Activated T-cell treated with anti-CD3 and anti-CD28 coated beads for 4 hours (primary cell): Measurements from ENCODE around the gene CRABP1.
"Not testable (repeated sequence)": the region's sequence is repeated elsewhere in the genome, so short reads cannot be mapped to it uniquely, and the experiment has no call there.

ENCODE experiments used
- DNase-seq: peaks from one replicate; pipeline ENCODE4 v3.0.0-alpha.2; 2020

Gene CRABP1

DNA sequence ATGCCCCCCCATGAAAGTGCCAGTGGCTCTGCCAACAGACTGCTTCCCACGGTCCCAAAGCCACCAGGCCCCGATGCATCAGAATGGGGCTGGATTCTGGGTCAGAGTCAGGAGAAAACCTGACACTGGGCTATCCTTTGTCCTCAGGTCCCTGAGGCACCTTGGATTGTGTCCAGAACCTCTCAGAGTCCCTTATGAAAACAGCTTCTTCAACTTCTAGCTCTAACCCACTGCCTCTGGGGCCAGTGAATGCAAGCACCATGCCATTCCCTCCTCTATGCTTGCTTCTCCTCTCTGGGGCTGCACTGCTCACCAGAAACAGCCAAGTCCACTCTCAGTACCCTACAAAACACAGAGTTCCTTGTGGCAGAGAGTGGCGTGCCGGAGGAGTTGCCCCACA is 9.9 kb downstream of the CRABP1 start:
- no peak for DNase-seq

DNA sequence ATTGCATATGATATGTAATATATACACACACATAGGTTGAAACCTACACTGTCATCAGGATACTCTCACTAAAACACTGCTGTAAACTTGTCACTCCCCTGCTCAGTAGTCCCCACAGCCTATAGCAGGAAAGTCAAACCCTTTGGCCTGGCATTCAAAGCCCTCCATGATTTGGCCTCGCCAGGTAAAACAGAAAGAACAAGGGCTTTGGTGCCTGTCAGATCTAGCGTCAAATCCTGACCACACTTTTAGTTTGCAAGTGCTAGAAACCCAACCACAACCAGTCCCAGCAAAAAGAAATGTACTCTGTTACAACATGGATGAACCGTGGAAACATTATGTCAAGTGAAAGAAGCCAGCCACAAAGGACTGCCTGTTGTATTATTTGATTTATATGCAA is 11.4 kb downstream of the CRABP1 start:
- DNase-seq, result no peak

DNA sequence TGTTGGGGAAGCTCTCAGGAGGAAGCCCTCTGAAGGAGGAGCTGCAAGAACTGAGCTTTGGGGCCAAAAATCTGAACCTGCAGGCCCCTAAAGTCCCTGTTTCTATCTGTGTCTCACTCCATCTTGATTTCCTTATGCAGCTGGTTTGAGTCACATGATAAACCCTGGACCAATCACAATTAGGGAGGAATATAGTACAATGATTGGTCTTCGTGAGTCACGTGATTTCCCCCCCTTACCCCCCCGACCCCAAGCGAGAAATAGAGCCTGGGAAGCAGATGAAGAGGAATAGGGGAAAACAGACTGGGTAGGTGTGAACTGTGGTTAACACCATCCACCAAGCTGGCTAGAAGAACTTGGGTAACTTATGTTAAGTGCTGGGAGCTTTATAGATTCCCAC is 12.9 kb downstream of the CRABP1 start:
- DNase-seq, result no peak

DNA sequence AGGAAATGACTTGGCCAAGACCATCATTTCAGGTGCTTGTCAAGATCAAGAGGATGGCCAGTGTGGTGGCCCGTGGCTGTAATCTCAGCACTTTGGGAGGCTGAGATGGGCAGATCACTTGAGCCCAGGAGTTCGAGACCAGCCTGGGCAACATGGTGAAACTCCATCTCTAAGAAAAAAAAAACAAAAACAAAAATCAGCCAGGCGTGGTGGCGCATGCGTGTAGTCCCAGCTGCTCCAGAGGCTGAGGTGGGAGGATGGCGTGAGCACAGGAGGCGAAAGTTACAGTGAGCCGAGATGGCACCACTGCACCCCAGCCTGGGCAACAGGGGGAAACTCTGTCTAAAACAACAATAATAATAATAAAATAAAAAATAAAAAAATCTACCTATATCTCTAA is 15.0 kb downstream of the CRABP1 start:
- DNase-seq, result no peak

DNA sequence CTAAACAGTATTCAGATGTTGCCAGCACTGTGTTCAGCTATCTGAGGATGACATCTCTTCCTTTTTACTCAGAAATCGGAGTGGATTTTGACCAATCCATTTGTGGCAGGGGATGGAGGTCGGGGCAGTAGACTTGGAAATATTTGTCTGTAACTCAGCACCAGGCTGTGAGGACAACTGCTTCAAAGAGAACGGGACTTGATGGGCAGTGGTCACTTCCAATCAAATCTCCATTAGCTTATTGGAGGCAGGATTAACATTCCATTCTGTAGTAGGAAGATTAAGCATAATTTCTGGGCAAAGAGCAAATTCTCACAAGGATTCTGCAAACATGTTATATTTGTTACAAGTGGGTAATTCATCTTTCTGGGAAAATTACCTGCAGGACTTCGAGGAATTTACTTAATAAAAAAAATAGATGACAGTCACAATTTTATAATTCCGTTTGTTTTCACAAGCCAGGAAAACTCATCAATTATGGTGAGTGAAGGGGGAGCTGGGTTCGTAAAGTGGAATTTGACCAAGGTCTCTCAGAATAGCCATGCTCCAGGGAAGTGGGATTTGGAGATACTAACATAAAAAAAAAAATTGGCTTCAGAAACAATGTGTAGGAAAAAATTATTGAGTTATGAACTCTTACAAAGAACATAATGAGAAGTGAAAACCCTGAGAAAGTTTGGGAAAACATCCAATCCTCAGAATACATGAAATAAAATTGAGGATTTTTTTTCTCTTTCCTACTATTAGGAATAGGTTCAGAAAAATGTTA is 18.1 kb downstream of the CRABP1 start:
- no peak for DNase-seq

DNA sequence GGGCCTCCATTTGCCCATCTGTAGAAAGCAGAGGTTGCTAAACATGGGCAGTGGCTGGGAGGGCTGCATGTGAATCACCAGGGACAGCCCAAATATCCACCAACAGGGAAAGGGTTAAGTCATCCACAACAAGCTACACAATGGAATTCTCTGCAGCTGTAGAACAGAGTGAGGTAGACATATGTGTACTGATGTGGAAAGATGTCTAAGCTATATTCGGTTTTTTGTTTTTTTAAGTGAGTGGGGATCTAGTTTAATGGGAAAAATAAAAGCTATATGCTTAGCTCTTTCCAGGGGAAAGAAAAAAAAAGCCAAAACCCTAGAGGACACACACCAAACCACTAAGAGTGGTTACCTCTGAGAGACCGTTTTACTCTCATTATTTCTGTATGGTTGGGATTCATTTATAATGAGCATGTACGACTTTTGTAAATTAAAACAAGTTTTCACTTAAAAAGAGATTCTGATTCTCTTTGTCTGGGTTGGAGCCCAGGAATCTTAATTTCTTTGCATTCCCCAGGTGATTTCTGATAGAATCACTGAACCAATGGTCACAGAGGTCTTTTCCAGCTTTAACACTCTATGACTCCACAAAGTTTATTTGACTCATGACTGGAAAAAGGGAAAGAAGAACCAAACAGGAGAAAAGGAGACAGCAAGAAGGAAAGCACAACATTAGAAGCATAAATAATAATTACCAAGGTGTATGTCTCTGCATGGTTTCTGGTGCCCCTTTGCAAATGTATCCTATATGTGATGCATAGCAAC is 19.1 kb downstream of the CRABP1 start:
- no peak for DNase-seq

DNA sequence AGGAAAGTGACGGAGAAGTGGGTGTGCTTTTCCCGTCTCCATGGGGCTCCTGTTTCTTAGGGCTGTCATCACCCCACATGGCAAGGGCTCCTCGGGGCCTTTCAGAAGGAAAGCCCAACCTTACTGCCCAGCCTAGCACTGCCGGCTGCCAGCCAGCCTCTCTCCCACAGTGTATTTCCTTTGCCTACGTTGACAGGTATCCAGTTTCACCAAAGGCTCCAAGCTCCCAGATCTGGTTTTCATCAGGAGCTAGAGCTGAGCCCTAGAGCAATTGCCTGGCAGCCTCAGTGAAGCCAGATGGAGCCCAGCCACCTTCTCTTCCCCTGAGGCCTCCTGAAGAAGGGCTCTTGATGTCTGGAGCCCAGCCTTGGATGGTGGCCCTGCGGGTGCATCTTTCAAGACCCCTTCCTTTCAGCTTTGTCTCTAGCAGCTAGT is 20.2 kb downstream of the CRABP1 start:
- DNase-seq, result no peak

DNA sequence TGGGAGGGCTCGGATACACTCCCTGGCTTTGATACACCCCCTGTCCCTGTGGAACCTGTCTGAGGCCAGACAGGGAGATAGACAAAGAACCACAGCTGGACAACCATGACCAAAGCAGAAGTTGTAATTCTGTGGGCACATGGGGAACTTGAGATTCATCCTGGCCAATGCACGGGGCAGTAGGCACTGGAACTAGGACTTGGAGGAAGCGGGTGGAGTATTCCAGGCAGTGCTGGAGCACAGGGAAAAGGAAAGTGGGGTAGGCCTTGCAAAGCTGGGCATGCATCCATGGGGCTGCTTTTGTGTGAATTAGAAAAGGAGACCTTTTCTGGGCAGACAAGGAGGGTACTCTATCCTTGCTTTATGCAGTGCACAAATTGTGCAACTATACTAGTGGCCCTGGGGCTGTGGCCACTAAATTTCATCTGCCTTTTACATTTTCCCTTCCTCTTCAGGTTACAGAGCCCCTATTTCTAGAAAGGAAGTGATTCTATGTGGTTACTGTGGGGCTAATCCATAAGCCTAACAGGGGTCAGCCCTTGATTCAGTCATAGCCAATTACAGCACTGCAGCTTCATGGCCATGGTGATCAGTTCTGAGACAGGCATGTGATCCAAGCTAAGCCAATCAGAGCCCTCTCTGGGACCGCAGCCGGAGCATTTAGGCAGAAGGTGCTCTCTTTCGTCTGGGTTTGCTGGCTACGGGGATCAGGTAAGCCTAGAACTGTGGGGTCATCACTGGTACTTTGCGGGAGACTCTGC is 21.0 kb downstream of the CRABP1 start:
- DNase-seq, result no peak

DNA sequence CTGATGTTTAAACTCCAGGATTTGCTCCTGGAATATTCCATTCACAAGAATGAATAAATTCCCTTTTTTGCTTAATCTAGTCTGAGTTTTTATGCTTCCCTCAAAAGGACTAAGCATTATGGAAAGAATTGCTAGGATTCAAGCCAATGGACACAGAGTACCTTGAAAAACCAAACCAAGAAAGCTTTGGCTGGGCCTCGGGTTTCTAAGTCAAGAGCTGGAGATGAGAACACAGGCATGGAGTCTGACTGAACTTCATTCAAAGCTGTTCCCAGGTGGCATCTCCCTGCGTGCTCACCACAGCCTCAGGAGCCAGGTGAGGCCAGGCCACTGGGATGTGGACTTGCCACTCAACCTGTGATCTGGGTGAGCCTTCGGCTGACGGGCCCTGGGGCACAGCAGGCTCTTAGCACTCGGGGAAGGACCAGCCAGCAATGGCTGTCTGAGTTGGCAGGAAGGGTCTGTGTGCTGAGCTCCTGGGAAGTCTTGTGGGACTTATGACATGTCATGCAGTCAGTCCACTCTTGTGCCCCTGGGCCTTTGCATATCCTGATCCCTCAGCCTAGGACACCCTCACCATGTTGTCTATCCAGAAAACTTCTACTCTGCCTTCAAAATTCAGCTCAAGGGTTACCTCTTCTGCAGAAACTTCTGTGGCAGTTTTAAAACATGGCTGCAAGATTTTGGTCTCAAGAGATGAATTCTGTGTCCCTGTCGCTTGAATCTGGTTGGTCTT is 21.8 kb downstream of the CRABP1 start:
- DNase-seq, result no peak

DNA sequence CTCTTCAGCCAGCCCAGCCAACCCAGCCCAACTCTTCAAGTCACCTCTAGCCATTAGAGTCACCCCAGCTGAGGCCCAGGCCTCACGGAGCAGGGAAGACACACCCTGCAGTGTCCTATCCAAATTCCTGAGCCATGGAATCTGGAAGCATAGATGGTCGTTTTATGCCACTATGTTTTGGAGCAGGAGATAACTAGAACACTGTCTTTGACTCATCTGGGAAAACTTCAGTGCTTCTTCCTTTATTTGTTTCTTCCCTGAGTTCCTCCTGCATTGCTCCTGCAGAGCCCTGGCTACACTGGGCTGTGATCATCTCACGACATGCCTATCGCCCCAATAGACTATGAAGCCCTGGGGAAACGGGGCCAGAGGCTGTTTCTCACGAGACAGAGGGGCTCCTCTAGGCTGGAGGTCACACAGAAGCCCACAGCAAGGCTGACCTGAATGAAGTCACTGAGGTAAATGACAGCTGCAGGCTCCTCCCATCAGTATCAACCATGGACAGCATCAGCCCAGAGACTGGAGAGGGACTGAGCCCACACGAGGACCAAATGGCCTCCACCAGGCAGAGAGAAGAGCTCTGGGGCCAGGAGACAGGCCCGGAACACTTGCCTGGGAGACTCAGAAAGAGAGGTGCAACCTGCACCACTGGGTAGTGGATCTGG is 22.7 kb downstream of the CRABP1 start:
- DNase-seq, result no peak

DNA sequence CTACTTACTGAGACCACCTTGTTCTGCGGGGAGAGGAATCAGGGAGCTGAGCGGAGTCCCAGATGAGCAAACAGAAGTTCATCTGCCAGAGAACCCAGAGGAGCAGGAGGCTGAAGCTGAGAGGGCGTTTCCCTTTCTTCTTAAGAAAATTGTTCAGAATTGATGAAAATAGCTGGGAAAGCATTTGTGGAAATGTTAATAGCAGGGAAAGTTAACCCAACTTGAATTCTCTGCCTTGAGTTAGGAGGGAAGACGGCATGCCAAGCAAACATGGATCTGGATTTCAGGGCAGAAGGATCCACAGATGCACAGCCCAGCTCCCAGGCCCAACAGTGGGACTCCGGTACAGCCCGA is 23.2 kb downstream of the CRABP1 start:
- no peak for DNase-seq

DNA sequence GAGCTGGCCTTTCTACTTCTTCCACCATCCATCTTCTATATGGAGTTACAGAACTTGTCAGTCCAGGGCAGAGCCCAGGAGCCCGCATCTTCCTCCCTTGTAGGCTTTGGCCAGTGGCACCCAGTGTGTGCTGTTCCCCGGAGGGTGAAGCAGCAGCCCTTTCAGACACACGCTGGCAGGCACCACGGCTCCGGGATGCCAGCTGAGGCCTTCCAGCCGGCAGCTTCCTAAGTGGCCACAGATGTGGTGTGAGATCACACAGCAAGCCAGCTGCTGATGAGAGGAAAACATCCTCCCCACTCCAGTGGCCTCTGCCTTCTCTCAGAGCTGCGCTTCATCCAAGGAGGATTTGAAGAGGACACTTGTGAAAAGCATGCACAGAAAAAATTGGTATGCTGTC is 24.1 kb downstream of the CRABP1 start:
- DNase-seq, result no peak

DNA sequence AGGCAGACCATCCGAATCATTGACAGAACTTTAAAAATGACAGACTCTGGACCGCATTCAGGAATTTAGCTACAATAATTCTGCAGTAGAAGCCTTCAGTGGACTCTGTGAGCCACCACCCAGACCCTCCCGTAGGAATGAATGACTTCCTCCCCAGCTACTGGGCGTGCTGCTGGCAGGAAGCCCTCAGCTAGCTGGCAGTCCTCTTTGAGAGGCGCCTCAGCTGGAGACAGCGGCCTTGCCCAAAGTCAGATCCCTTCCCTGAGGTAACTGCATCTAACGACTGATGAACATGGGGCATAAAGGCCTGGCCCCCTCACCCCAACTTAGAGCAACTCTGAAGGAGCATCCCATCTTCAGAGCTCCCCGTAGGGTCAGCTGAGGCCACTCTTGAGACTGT is 25.8 kb downstream of the CRABP1 start:
- no peak for DNase-seq

DNA sequence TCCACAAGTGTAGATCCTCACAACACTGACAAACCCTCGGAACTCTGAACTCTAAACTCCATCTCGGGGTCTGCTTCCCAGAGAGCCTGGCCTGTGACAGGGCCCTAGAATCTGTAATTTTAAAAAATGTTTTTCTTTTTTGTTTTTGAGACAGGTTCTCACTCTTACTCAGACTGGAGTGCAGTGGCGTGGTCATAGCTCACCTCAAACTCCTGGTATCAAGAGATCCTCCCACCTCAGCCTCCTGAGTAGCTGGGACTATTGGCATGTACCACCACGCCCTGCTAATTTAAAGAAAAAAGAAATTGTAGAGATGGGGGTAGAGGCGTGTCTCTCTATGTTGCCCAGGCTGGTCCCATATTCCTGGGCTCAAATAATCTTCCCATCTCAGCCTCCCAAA is 26.2 kb downstream of the CRABP1 start:
- DNase-seq, result no peak

DNA sequence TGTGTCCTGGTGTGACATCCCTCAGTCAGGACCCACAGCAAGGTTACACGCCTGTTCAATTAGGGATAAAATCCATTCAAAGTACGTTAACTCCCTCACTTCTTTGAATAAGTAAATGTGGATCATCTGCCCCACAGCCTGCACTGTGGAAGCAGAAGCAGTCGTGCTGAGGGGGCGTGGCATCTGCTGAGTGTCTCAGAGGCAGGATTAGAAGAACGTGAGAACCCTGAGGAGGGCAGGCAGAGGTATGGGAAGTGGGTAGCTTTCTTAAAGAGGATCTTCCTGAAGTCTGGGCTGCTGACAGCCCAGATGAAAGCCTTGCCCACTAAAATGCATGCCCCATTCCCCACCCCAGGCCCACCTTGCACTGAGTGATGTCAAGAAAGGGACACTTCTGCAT is 28.5 kb downstream of the CRABP1 start:
- no peak for DNase-seq

DNA sequence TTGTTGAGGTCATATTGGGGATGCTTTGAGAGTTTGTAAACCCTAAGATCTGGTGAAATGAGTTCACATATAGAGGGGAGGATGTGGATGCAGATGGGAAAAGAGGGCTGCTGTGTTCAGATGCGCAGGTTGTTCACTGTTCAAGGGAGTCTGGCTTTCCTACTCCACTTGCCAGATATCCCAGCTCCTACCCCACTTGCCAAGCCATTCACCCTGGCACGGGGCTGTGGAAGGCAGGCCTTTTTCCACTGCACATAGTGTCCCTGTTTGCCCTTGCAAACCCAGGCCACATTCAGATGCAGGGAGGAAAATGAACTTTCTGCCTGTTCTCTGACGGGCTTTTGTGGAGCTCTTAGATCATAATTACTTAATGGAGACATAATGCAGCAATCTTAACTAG is 29.0 kb downstream of the CRABP1 start:
- DNase-seq, result no peak

DNA sequence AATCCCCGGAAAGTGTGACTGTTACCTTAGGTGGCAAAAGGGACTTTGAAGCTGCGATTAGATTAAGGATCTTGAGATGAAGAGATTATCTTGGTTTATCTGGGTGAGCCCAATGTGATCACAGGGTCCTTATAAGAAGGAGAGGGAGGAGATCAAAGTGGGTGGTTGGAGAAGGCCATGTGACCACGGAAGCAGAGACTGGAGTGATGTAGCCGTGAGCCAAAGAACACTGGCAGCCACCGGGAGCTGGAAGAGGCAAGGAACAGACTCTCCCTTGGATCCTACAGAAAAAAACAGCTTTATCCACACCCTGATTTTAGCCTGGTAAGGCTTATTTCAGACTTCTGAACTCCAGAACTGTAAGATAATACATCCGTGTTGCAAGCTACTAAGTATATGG is 29.9 kb downstream of the CRABP1 start:
- DNase-seq, result no peak

DNA sequence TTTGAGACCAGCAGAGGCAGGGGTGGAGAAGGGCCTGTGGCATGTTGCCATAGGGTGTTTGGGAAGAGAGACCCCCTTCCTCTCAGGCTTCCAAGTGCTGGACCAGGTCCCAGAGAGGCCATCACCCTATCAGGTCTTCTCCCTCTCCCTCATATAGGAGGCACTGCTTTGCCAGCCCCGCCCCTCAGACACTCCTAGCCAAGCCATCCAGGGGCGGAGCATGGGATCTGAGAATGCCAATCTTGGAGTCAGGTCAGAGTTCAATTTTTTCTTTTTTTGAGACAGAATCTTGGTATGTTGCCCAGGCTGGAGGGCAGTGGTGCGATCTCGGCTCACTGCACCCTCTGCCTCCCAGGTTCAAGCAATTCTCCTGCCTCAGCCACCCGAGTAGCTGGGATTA is 32.7 kb downstream of the CRABP1 start:
- DNase-seq, result no peak

DNA sequence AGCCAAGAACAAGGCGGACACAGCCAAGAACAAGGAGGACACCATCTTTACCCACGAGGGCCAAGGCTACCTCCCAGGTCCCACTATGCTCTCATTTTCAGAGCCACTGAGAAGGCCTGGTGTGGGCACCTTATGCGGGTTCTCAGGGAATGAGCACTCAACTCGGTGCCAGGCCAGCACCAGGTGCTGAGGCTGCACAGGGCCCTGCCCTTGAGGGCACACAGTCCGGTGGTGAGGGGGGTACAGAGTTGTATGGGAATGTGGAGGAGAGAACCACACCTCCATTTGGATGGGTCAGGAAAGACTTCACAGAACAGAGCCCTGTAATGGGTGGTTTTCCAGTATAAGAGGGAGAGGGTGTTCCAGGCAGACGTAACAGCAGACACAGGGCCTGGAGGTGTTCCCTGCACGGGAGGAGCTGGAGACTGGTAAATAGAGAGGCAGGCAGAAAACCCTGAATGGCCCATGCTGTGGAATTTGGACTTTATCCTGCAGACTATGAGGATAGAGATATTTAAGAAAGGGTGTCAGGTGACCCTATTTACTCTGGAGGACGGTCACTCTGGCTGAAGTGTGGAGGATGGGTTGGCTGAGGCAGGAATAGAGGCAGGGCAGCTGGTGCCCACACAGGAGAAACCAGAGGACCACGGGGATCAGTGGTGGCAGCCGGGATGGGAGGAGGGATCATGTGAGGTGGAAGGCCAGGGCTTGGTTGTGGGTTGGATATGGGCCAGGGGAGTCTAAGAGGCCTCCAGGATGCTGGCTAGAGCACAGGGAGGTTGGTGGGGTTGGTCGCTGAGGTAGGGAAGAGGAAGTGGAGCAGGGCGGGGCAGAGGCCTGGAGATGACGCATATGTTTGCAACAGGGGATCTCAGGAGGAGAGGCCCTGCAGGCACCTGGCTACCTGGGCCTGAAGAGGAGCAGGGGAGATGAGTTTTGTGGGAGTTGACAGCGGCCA is 34.6 kb downstream of the CRABP1 start:
- no peak for DNase-seq

DNA sequence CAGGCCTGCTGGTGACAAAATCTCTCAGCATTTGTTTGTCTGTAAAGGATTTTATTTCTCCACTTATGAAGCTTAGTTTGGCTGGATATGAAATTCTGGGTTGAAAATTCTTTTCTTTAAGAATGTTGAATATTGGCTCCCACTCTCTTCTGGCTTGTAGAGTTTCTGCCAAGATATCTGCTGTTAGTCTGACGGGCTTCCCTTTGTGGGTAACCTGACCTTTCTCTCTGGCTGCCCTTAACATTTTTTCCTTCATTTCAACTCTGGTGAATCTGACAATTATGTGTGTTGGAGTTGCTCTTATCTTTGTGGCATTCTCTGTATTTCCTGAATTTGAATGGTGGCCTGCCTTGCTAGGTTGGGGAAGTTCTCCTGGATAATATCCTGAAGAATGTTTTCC is 40.0 kb downstream of the CRABP1 start:
- DNase-seq, result not testable (repeated sequence)

DNA sequence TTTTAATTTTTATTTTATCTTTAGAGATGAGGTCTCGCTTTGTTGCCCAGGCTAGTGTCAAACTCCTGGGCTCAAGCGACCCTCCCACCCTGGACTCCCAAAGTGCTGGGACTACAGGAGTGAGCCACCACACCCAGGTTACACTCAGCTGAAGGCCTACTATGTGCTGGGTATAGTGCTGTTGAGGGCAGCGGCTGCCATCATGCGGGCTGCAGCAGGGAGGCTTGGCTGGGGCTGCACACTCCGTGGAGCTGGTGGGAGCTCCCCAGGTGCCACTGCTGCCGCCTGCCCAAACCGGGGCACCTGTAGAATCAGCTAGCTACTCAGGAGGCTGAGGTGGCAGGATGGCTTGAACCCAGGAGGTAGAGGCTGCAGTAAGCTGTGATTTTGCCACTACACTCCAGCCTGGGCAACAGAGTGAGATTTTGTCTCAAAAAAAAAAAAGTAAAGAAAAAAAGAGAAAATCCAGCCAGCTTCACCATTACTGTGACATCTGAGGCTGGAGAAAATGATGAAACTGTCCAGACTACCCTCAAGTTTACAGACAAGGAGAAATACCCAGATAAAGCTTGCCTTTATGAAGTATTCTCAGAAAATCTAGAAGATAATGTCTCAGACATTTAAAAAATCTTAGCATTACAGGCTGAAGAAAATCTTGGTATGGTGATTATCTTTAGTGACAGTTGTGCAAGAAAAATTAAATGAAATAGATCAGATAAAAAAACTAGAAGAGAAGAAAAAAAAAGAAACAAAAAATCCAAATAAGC is 42.1 kb downstream of the CRABP1 start:
- DNase-seq, result no peak
